Cerebellar cortex (tissue), 1 donor: ENCODE results near the gene ZNF101.
A peak's percentile ranks its signal among the peaks of the same experiment; 100 is the strongest.

Experiments
- DNase-seq: peaks from one replicate; pipeline ENCODE4 v3.0.0-alpha.2; 2015; ENCODE audit warnings: low spot score

Gene ZNF101

DNA sequence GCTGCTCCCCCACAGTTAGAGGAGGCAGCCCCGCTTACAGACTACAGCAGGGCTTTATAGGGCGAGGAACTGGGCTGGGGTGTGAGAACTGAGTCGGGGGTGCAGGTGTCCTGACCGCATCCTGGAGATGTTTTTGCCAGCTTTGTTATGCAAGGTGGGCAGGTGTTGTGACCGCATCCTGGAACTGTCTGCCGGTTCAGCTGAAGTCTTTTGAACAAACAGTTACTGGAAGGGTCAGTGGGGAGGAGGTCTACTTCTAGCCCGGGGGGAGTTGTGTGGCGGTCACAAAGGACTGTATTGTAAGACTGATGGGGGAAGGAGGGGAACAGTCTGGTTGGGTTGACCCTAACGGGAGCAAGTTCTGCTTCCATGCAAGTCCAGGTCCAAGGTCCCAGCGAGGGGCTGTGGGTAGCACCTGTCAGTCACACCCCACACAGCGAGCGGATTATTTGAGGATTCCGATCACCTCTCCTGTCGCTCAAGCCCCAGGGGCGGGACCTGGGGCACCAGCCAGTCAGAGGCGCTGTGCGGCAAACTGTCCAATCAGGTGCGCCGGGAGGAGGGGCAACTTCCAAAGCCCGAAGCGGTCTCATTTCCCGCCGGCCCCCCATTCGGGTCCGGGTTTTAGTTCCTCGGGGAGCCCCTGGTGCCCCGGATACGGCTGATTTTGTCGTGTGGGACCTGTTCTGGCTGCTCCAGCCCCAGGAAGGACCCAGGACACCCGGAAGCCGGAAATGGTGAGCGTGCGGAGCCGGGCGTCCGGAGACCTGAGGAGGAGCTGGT, at the start of gene ZNF101:
Gene ZNF101, plus strand, starts transcription at position 610 of the 783 bp plus-strand sequence. Its CDS starts 125 bp downstream, at position 735.
- peak; percentile 97 for DNase-seq

DNA sequence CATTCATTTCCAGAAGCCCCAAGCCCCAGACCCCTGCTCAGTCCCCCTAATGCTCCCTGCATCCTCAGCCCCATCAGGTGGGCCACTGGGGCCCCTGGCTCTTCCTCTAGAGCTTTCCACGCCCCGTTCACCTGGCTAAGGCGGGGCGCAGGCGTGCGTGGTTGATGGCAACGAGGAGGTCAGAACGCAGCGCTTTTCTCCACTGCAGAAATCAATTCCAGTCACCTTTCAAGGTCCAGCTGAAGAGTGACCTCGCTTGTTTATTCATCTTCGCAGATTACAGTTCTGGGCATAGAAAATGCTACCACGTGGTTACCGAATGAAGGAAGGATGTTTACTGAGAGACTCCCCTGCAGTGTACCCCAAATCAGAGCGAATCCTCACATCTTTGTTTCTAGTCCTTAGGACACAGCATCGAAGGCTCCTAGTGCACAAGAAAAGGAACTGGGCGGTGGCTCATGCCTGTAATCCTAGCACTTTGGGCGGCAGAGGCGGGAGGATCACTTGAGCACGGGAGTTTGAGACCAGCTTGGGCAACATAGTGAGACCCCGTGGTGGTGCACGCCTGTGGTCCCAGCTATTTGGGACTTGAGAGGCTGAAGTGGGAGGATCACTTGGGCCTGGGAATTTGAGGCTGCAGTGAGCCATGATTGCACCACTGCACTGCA, 49.3 kb upstream of the ZNF101 start:
- DNase-seq, result no peak

DNA sequence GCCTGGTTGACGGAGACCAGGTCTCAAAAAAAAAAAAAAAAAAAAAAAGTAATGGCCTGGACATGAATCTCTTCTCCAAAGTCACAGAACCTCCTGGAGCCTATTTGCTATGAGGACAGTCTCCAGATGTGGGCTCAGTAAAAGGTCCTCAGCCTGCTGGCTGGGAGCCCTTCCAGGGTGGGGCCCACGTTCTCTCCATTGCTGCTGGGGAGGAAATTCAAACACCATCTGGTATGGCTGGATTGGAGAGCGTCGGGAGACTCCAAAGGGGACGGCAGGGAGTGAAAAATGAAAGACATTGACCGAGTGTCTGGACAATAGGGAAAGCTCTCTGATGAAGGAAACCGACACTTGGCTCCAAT, 48.8 kb upstream of the ZNF101 start:
- no peak for DNase-seq

DNA sequence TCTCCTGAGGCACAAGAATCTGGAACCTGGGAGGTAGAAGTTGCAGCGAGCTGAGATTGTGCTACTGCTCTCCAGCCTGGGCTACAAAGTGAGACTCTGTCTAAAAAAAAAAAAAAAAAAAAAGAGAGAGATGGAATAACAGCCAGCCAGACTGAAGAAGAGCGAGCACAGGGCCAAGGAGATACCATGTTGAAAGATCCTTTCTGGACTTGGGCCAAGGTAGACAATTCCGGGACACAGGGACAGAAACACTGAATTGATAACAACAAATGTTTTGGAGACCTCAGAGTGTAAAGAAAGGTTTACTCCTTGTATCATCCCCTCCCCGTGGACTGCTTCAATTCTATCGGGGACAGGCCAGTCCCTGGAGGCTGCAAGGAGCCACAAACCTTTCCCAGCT, 45.3 kb upstream of the ZNF101 start:
- no peak for DNase-seq

DNA sequence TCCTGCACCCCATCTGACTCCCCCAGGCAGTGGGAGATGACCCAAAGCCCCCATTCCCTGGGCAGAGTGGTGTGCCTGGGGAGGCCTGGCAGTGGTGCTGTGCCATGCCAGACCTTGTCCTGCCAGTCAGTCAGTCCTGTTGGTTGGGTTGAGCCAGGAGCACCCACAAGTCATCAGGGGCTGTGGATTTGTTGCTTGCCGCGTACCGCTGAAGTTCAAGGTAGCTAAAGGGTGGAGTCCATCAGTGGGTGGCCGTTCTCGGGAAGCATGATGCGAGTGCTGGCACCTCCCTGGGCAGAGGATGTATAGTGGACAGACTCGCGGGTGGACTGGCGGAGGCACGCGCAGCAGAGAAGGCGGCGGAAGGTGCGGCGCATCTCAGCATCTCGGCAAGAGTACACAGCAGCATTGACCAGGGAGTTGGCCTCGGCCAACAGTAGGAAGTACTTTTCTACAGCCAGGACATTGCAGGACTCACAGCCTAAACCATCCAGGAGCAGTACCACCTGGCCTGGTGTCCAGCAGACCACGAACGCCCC, 44.5 kb upstream of the ZNF101 start:
- no peak for DNase-seq

DNA sequence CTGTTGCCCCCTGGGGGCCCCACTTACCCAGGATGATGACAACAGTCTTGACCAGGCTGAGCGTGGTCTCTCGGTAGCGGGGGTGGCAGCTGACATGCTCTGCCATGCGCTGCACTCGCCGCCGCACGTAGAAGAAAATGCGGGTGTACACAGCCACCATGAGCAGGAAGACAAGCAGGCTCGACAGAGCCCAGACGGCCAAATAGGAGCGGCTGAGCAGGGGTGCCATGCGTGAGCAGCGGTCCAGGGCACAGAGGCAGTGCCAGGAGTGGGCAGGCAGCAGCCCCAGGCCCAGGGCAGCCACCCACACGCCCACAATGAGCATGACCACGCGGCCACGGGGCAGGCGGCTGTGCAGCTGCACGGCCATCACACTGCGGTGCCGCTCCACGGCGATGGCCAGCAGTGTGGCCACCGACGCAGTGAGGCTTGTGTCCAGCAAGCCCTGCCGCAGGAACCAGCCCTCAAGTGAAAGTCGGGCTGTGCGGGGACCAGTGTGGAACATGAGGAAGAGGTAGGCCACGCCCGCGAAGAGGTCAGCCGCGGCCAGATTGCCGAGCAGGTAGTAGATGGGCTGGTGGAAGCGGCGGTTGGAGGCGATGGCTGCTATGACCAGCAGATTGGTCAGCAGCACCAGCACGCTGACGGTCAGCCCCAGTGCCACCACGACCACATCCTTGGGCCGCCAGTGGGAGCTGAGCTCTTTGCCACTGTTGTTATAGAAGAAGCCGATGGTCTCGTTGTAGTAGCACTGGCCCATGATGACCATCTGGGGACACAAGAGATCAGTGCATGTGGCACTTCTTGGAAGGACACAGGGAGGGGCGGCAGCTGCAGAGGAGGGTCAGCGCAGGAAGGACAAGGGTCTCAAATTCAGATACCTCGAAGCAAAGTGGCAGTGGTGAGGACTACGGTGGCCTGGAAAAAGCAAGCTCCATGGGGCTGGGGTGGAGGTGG, 41.8 kb upstream of the ZNF101 start:
- DNase-seq, result no peak

DNA sequence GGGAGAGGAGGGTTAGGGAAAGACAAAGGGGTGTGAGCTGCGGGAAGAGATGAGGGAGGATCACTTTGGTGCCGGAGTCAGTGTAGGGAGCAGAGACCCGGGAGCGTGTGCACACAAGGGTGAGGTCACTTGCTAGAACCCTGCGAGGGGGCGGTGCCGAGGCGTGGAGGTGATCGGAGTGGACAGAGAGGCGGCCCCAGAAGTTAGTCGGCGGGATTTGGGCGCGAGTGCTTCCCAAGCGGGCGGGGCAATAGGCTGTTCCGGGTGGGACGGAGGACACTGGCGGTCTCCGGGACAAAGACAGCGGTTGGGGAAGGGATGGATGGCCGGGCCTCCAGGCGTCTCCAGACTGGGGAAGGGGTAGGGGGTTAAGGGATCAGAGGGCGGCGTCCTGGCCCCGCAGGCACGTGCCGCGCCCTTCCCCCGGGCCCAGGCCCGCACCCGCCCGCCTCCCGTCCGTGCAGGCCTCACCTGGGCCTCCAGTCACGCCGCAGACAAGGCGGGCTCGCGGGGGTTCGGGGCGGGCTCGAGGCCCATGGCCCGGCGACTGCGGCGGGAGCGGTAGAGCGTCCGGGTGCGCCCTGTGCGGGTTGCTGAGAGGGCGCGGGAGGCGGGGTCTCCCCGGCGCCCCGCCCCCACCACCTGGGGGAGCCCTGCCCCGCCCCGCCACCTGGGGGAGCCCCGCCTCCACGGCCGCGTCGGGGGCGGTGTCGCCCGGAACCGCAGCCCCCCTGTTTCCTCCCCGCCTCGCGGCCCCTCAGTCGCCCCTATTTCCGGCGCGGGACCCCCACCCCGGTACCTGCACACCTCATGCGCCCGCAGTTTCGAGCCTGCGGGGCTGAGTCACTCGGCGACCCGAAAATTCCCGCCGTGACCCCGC, 40.8 kb upstream of the ZNF101 start, which contains the start of gene LPAR2:
Gene LPAR2, minus strand, starts transcription at position 600 of the 880 bp plus-strand sequence. CDS start 945 bp downstream, outside the sequence.
- no peak for DNase-seq

DNA sequence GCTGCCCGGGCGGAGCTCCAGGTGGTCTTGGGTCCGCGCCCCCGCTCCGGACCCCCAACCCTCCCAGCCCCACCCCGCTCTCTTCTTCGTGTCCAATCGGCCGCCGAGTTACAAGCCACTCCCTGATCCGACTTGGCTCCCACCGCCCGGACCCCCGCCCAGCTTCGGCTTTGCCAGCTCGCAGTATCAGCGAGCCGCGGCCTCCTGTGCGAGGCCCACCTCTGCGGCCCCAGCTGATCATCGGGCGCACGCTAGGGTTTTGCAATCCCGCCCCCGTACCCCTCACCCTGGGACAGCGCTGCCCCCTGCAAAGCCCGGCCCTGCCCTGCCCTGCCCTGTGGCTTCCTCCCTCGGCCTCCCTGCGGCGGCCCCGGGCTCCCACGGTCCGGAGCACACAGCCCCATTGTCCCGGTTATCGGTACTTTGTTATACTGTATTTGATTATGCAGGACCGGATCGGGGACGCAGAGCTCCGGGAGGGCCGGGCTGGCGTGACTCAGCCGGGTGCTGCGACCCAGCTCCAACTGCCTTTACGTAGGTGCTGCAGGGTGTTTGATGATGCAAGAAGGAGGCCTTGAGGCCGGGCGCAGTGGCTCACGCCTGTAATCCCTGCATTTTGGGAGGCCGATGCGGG, 40.0 kb upstream of the ZNF101 start:
- no peak for DNase-seq

DNA sequence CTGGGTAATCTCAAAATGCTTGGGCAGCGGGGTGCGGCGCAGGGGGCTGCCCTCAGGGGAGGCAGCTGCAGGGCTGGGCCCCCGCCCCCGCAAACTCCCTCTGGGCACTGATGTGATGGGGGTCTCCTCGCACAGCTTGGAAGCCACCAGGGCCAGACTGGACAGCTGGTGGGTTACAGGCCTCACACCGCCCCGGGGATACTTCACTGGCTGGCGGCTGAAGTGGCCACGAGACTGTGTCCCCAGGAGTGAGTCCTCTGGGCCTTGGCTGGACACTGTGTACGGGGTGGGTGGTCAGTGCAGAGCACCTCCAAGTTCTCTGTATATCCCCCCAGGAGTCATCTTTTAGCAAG, 38.6 kb upstream of the ZNF101 start:
- DNase-seq, result no peak

DNA sequence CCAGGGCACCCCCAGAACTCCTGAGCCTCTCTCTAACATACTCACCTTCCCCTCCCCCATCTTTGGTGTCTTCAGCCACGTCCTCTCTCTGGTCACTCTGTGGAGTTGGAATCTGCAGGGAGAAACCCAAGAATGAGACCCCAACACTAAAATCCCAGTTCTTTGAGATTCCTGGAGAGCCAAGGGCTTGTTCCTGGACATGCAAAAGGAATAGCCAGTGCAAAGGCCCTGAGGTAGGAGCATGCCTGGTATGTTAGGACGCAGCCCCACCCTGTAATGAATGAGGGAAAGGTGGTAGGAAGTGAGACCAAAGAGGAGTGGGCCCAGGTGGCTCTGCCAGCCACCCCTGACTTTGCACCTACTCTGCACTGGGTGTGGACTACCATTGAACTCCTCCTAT, 38.2 kb upstream of the ZNF101 start:
- DNase-seq, result no peak

DNA sequence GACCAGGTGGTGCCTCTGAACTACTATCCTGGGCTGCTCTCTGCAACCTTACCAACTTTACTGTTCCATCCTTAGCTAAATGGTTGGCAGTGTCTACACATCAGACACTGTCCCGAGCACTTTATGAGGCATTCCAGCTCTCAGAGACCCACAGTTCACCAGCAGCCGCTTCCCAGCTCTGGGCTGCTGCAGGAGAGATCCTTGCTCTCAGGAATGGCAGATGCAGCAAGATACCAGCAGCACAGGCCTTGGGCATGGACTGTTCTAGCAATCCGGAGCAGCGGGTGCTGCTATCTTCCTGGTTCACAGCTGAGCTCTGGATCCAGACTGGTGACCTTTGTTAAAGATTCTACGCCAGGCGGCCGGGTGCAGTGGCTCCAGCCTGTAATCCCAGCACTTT, 37.3 kb upstream of the ZNF101 start:
- no peak for DNase-seq

DNA sequence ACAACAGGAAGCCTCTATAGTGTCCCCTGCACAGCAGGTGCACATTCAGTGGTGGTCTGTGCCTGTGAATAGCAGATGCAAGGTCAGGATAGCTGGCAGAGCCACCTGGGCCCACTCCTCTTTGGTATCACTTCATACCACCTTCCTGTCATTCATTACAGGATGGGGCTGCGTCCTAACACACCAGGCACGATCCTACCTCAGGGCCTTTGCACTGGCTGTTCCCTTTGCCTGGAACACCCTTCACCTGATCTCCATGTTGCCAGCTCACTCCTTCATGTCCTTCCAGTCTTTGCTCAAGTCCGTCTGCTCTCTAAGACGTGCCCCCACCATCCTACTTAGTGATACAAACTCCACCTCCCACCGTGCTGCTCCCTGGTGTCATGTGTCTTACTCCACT, 36.0 kb upstream of the ZNF101 start:
- no peak for DNase-seq

DNA sequence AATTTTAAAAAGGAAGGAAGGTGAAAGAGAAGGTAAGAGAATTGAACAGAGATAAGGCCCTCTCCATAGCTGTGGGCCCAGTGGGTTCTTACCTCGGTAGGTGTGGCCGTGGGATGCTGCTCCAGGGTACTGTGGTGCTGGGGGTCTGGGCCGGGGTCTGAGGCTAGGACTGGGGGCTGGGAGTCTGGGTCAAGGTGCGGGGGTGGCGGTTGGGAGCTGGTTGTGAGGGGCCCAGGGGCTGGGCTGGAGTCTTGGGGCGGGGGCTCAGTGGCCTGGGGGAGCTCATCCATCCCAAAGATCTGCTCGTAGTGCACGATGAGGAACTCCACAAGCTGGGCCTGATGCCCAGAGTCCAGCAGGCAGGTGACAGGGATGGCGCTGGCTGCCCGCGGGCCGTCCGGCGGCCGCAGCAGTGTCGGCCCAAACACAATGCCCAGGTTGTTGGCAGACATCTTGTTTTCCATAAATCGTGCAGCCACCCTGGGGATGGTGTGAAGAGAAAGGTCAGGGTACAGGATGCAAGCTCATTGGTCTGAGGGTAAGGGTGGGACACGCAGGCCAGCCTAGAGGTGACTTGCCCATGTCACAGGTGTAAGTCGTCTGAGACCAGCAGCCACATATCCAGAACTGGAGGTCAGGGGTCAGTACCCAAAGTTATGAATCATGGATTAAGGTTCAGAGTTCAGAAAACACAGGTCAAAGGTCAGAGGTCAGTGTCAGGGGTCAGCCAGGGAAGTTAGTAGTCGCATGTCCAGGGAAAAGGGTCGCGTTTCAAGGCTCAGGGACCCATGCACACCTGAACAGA, 34.7 kb upstream of the ZNF101 start:
- no peak for DNase-seq

DNA sequence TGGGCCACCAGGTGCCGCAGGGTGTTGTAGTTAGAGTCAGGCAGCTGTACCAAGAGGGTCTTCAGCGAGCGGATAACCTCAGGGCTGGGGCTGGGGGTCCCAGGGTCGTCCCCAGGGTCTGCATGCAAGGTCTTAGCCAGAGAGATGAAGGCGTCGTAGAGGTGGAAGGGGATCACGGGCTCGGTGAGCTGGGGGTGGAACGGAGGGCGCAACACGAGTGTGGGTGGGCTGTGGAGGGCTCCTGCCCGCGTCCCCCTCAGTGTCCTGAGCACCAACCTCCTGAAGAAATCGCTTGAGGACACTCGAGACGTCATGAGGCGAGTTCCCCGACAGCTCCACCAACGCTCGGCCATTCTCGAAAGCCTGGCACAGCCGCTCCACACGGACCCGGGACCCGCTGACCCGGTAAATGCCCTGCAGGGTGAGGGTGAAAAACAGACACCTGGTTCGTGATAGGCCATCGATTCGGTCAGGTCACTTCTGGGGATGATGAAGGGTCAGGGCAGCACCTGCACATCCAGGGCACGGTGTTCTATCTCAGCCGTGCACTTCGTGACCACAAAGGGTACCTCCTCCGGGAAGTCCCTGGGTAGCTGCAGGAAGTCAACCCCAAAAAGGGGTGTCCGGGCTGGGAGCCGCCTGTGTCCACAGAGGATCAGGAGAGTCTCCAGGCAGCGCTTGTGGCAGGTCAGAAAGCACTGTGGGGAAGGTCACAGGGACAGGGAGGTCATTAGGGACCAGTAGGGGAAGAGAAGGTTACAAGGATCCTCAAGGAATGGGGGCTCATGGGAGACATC, 33.9 kb upstream of the ZNF101 start:
- no peak for DNase-seq

DNA sequence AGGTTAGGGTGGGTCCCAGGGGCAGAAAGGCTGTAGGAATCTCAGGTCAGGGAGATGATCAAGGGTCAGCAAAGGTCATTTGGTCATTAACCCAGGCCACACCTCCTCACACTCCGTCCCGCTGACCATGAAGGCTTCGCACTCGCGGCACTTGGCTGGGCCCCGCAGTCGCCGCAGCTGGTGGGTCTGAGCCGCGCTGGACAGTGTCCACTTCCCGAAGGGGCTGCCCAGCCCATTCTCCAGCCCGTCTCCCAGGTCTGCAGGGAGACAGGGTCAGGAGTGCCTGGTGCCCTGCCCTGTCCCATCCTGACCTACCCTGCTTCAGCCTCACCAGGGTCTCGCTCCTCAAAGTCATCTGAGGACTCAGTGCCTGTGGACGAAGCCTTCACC, 33.3 kb upstream of the ZNF101 start:
- DNase-seq, result no peak

DNA sequence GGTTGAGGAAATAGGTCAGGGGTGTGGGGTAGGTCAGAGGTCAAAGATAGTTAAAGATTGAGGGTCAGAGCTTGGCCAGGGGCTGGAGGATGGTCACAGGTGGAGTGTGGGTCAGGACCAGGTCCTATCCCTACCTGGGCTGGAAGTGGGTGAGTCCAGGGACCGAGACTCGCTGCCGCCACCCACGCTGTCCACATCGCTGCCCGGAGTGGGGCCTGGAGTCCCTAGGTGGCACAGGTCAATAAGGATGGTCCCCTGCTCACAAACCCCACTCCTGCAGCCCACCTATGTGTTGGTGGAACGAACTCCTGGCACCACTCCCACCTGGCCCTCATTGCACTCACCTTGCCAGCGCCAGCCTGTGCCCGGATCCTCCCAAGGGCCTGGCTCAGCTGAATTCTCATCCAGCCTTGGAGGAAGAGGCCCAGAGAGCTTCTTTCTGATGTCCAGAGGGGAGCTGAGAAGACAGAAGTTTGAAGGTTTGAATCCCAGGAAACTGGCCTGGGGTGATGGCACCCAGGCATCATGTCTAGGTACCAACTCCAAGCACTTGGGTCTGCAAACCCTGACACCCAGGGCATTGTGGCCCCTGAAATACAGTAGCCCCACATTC, 32.0 kb upstream of the ZNF101 start:
- no peak for DNase-seq

DNA sequence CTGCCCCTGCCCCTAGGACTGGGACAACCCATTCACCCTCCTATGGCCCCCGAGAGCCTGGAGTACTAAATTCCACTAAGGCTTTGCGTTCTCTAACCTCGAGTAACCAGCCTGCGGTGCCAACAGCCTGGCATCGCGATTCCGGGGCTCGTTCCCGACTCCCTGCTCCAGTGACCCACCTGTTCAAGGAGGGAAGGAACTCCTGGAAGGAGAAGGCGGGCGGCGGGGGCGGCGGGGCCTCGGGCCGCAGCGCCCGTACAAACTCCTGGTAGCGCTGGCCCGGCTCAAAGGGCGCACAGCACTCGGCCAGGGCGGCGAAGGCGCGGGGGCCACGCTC, 31.5 kb upstream of the ZNF101 start:
- no peak for DNase-seq

DNA sequence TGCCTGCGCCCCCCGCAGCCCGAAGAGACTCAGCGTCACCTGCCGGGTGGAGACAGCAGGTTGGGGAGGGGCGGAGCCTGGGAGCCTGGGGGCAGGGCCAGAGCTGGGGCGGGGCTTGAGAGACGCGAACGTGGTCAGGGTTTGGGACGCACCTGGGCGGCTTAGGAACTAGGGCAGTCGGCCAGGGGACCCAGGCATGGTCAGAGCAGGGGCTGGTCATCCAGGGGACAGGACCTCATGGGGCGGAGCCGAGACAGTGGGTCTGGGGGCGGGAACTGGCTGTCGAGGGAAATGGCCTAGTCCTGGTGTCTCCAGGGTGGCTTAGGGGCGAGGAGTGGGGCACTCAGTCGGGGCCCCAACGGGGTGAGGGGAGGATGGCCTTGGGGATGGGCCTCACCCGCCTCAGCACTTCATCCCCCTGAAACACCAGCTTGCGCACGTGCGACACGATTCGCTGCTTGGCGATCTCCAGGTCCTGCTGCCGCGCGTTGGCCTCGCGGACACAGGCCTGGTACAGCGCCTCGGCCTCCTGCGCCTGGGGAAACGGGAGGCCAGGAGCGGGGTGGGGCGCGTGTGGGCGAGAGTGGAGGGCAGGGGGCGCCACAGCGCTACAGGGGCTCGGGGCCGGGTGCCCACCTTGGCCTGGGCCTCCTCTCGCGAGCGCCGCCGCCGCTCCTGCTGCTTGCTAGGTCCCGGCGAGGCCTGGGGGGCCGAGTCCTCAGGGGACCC, 31.0 kb upstream of the ZNF101 start:
- no peak for DNase-seq
